Epithelial cell of proximal tubule (primary cell): ENCODE data around the gene SMOC2. TPM values are rescaled to one million over a fixed set of nuclear protein-coding genes. Genes with fewer than 3 reads are reported as not detected.
A peak's percentile ranks its signal among the peaks of the same experiment; 100 is the strongest.

Experiments used
- DNase-seq: peaks from one replicate; pipeline ENCODE4 v3.0.0-alpha.2; 2011; ENCODE audit warnings: low read depth
- H3K4me3 ChIP-seq: 2 replicates; pipeline ENCODE4 v1.5.1; 2011; ENCODE audit warnings: low read depth, mild to moderate bottlenecking, low read length
- total RNA-seq: library from RNA; depleted of rRNA; stranded (reverse); fragments of >200 nt; gene quantifications from 2 replicates; pipeline ENCODE4 v1.2.3, GENCODE V29; 2015
- TF ChIP-seq, protein P1 (sequence below): conservative IDR thresholded peaks from 2 replicates; pipeline ENCODE4 v1.5.1; 2012; ENCODE audit warnings: low read depth, mild to moderate bottlenecking, low read length

The SMOC2 gene
- total RNA-seq, 1 donor from 2014 or later = 0.35 TPM

DNA sequence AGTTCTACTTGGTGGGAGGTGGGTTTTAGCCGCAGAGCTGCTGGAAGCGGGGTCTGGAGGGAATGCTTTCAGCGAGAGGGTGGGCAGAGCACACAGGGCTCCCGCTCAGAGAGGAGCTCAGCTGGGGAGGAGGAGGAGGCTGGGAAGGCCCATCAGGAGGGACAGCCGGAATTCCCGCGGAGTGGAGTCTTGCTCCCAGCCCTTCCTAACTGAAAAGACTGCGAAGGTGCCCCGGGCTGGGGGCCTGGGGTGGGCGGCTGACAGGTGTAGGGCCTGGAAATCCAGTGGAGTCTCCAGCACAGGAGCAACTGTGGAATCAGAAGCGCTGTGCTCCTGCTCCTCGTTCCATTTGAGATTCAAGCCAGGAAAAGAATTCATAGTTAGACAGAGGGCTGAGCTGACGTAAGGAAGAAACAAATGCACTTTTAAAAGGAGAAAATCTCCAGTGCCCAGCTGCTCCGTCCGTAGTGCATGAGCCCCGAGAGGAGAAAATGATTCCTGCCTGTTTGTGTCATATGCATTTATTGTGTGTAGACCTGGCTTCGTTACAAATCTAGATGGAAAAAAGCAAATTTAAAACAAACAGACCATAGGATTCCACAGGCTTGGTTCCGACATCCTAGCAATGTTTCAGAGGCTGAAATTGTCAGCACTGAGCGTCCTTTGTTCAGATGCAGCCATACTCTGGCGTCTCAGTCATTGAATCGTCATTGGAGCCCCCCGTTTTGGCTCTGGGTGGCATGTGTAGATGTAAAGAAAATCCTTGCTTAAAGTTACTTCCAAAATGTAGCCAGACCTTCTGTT, 197.7 kb downstream of the SMOC2 start:
- H3K4me3 ChIP-seq = no peak overlapping the region
- no peak for DNase-seq
- TF ChIP-seq, protein P1, sequence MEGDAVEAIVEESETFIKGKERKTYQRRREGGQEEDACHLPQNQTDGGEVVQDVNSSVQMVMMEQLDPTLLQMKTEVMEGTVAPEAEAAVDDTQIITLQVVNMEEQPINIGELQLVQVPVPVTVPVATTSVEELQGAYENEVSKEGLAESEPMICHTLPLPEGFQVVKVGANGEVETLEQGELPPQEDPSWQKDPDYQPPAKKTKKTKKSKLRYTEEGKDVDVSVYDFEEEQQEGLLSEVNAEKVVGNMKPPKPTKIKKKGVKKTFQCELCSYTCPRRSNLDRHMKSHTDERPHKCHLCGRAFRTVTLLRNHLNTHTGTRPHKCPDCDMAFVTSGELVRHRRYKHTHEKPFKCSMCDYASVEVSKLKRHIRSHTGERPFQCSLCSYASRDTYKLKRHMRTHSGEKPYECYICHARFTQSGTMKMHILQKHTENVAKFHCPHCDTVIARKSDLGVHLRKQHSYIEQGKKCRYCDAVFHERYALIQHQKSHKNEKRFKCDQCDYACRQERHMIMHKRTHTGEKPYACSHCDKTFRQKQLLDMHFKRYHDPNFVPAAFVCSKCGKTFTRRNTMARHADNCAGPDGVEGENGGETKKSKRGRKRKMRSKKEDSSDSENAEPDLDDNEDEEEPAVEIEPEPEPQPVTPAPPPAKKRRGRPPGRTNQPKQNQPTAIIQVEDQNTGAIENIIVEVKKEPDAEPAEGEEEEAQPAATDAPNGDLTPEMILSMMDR = no peak

DNA sequence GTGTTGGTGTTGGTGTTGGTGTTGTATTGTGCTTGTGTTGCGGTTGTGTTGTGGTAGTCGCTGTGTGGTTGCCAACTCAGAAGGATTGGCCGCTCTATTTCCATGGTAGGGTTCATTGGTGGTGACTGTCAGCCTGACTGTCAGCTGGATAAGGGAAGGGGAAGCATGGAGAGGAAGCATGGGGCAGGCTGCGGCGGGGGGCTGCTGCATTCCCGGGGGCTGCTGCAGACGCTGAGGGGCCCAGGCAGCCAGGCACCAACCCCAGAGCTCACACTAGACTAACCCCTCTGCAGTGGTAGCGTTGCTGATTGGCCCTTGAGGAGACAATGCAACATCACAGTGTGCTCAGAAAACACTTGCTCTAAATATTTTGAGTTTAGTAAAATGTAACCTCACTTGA, 199.2 kb downstream of the SMOC2 start:
- no peak overlapping the region for H3K4me3 ChIP-seq
- TF ChIP-seq, protein P1 = no peak
- DNase-seq = no peak

DNA sequence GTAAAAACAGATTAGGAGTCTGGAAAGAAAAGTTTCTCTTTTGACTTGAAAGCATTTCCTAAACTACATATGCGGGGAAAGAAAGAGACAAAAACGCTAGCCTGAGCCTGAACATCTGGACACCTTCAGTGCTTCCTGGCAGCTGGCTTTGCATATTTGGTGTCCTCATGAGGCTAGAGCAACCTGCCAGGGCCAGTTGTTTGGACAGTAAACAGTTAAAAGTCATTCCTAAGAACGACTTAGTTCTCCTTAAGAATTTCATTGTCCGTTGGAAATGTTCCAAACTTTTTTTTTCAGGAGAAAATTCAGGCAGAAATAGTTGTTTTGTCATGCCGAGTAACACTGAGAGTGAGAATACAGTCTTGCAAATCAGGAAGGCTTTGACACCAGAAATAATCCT, 199.8 kb downstream of the SMOC2 start:
- TF ChIP-seq, protein P1 = no peak
- no peak for DNase-seq
- no peak overlapping the region for H3K4me3 ChIP-seq

DNA sequence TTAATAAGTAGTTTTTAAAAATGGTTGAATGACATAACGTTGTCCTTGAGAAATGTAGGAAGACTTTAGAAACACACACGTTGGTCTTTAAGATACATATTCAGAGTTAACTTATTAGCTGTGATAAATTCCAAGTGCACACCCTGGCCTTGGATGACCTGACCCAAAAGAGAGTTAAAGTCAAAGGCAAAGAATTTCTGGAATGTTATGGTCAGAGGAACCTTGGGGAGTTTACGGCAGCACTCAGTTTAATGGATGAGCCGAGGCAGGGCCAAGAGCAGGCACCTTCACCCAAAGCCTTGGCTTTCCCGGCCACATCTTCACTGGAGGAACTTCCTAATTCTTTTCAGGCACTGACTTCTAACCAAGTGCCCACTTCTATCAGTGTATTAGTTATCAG, 200.5 kb downstream of the SMOC2 start:
- peak; percentile 38 for DNase-seq
- H3K4me3 ChIP-seq = no peak overlapping the region
- TF ChIP-seq, protein P1 = no peak

DNA sequence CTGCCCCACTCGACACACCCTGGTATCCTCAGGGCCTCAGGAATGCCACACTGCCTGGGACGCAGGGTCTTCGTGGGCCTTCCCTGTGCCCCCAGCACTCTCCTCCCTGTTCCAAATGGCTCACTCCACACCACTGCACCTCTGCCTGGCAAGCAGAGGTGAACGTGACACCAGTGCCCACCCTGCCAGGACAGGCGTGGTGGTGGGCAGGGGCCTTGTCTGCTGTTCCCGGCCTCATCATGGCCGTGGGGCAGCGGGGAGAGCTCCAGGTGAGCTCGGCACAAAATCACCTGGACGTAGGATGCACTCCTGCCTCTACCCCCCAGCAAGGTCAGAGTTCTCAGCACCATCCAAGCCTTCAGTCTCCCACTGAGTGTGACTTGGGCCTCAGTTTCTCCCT, 202.4 kb downstream of the SMOC2 start:
- TF ChIP-seq, protein P1 = no peak

DNA sequence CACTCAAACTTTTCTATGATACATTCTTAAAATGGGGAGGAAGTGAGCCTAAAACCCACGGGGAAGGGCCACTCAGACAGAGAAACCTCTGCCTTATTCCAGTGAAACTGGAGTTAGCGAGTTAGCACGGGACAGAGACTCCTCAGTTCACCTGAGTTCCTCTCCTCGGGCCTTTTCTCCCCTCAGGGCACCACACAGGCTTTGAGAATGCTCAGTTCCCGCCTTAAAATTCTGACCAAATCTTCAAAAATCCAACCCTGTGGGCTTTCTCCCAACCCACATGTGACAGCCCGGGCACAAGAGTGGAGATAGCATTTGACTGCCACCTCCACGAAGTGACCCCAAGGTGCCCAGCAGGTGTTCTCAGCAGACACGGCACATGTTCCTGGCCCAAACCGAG, 204.3 kb downstream of the SMOC2 start:
- TF ChIP-seq, protein P1 = no peak
- no peak for DNase-seq
- no peak overlapping the region for H3K4me3 ChIP-seq

More for the DNA sequence above, 202.4 kb downstream of the SMOC2 start:
- DNase-seq = no peak
- H3K4me3 ChIP-seq = no peak overlapping the region

DNA sequence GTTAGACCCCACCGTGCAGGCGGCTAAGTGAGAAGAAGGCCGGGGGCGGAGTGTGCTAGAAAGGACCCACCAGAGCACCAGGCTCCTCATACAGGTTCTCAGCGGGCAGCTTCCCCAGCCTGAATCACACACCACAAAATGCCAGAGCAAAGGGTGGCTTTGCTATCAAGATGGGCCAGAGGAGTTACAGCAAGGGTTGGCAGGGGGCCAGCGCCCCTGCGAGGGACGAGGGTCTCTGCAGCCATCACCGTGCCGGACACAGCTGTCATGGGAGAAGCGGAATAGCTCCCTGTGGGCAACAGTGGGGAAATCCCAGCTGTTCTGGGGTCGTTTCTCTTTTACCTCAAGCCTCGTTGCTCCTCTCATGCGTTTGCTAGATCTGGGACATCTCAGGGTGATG, 206.3 kb downstream of the SMOC2 start:
- no peak overlapping the region for H3K4me3 ChIP-seq
- TF ChIP-seq, protein P1 = no peak
- DNase-seq = no peak
